ENCODE measurements around the gene PCDH15.
A peak's percentile ranks its signal among the peaks of the same experiment; 100 is the strongest.

The PCDH15 gene

DNA sequence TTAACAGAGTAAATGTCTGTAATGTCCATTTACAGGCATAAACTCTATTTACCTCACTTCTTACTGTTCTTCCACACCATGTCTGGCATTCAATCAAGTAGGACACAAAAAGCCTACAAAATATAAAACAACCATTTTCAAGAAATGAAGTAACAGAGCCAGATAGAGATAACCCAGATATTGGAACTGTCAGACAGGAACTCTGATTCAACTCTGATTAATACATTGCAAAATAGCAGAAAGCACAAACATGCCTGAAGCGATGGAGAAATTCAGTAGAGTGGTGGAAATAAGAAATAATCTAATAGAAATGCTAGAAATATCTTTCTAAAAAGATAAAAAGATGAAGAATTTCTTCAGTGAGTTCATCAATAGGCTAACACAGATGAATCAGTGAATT lies 964.4 kb downstream of the PCDH15 start:
- DNase-seq: peak; percentile 2

- DNase-seq: no peak
Observed at GRCh38 chr10:53833908-53834307, 967.1 kb downstream of the PCDH15 start.

GRCh38 chr10:53827261-53827660 lies 973.8 kb downstream of the PCDH15 start:
- no peak for DNase-seq

GRCh38 chr10:53808677-53809372 lies 992.2 kb downstream of the PCDH15 start:
- no peak for DNase-seq

DNA sequence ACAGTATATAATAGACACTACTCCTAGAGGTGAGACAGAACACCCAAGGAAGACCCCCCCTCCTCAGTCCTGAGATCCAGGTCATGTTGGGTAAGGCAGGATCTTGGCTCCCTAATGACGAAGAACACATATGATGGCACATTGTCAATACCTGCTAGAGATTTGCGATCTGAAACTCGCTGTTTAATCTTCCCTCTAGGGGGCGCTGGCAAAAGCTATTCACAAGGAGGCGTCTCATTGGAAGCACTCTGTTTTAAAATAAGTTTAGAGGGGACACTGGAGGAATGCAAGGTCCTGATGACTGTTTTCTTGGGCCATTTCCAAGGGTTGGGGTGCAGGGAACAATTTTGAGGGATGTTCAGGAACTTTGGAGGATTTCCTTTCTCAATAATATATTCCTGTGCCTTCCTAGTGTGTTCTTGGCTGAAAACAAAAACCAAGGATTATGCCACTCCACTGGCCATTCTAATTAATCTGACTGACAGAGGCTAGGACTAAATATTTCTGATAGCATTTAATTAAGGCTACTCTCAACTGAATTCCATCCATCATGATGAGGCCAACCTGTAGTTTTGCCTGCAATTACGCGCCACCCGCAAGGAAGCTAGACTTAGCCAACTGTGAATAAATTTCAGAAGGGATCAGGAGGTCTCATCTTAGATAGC lies 1014.7 kb downstream of the PCDH15 start:
- DNase-seq: no peak

DNA sequence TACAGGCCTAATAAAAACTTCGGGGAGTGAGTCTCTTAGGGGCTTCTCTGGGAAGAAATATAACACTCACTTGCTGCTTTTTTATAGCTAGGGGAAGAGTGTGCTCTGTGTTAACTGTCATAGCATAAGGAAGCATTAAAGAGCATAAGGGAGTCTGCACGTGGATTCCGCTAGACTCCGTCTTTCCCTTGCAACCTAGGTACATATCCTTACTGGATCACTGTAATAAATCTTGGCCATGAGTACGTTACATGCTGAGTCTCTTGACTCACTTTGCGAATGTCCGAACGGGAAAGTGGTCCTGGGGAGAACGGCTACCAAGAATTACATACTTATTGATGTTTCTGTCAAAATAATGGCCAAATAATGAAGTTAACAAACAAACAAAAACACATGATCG lies 1029.3 kb downstream of the PCDH15 start:
- DNase-seq: no peak

DNA sequence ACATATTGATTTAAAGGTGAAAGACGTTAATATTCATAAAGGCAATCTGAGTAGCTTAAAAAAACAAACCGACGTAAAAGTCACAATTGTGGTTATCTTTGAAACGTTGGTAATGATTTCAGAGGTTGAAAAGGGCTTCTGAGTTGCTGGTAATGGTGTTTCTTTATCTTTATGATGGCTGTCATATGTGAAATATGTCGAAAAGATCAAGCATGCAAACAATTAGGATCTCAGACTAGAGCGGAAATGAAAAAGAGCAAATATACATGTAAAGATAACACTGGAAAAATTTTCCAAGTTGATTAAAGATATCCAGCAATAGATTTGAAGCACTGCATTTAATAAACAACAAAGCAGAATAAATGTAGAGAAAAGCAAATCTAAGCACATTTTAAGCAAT lies 1030.1 kb downstream of the PCDH15 start:
- DNase-seq: no peak

- DNase-seq: no peak
Observed at GRCh38 chr10:53765311-53765710, 1035.7 kb downstream of the PCDH15 start.

- DNase-seq: no peak
Observed at GRCh38 chr10:53754596-53755250, 1046.3 kb downstream of the PCDH15 start.

Data from NCI-H226 (cell line).